Measurements from ENCODE around the gene TMEM232.
"Not testable (repeated sequence)": the region's sequence is repeated elsewhere in the genome, so short reads cannot be mapped to it uniquely, and the experiment has no call there.

Gene TMEM232

DNA sequence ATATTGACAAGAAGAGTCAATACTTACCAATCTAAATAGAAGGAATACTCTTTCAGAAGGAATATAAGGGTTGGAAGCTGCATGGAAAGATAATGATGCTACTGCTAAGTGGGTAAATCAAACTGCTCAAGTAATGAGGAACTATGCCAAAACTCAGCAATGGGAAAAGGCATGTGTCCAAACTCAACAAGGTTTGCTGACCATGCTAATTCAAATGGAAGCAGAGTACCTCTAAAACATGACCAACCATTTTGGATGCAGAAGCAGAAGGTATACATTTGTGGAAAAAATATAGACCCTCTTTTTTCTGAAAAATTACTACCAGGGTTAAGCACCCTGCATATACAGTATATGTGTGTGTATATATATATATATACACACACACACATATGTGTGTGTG lies 21.1 kb downstream of the TMEM232 start:
- DNase-seq: no peak

DNA sequence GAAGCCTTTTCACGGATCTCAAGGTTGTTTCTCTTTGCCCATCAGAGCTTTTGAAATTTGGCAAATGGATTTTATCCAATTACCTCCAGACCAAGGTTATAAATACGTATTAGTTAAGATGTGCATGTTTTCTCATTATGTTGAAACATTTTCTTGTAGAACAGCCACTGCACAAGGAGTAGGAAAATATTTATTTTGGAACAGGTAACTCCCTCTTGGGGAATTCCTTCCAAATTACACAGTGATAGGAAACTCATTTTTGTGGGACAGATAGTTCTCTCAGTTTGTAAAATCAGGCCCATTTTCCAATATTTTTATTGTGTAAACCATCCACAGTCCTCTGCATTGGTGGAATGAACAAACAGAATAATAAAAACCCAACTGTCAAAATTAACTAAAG lies 23.0 kb downstream of the TMEM232 start:
- DNase-seq: no peak

- no peak for DNase-seq
Measured at GRCh38 chr5:110702704-110703103, 23.8 kb downstream of the TMEM232 start.

DNA sequence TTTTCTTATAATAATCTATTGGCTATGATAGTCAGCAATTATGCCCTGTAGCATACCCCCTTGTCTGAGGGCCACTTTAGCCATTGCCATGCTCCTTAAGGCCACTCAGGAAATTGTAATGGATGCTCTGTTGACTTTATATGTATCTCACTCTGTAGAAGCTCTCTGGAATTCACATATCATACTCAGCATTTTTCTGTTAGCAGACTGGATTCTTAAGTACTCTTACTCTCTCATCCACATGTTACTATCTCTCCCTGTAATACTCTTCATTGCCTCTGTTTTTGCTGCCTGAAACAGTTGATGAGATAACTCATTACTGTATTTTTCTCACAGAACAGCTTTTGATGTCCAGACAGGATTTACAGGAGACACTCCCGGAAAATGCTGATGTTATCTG lies 24.2 kb downstream of the TMEM232 start:
- no peak for DNase-seq

DNA sequence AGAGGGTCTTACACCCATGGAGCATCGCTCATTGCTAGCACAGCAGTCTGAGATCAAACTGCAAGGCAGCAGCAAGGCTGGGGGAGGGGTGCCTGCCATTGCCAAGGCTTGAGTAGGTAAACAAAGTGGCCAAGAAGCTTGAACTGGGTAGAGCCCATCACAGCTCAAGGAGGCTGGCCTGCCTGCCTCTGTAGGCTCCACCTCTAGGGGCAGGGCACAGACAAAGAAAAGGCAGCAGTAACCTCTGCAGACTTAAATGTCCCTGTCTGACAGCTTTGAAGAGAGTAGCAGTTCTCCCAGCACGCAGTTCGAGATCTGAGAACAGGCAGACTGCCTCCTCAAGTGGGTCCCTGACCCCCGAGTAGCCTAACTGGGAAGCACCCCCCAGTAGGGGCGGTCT lies 33.8 kb downstream of the TMEM232 start:
- DNase-seq: not testable (repeated sequence)

GRCh38 chr5:110690587-110690986 lies 35.9 kb downstream of the TMEM232 start:
- not testable (repeated sequence) for DNase-seq

DNA sequence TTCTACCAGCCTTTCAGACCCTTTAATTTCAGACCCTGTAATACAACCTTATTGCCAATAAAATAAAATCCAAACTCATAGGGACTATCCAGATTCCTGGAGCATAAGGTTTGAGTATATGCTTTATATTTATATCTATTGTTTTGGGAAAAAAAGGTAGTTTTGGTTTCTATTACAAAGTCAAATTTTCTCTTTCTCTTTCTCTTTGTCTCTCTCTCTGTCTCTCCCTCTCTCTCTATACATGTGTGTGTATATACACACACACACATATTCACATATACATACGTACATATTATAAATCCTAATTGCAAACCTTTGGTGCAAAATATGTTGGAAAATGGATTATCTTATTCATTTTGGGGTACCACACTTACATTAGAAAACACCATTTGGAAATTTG lies 39.0 kb downstream of the TMEM232 start:
- DNase-seq: no peak

DNA sequence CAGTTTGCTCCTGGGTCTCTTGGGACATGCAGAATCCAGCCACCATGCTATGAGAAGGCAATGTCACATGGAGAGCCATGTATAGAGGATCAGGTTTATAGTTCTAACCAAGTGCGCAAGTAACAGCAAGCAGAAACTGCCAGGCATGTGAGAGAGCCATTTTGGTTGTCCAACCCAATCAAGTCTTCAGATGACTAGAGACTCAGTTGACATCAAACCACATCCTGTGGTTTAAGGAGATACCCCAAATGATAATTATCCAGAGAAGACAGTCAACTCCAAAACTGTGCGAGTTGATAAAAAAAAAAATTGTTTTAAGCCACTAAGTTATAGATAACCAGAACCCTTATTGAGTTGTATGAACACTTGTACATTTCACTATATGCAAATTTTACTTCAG lies 40.2 kb downstream of the TMEM232 start:
- no peak for DNase-seq

- DNase-seq: no peak
Measured at GRCh38 chr5:110681953-110682352, 44.5 kb downstream of the TMEM232 start.

DNA sequence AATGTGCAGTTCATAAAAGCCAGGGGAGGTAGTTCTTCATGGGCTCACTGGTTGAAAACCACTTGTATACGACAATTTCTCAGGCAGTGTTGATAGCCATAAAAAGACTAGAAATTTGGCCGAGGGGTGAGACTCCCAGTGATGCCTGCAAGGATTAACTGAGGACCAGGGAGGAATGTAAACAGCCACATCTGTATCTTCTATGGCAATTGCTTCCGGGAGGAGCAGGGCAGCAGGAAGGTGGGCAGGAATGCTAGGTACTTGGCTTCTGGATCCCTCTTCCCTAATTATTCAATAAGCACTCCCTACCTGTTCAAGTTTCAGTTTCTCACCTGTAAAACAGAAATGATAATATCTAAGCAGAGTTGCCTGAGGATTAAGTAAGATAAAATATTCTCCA lies 45.4 kb downstream of the TMEM232 start:
- DNase-seq: no peak

DNA sequence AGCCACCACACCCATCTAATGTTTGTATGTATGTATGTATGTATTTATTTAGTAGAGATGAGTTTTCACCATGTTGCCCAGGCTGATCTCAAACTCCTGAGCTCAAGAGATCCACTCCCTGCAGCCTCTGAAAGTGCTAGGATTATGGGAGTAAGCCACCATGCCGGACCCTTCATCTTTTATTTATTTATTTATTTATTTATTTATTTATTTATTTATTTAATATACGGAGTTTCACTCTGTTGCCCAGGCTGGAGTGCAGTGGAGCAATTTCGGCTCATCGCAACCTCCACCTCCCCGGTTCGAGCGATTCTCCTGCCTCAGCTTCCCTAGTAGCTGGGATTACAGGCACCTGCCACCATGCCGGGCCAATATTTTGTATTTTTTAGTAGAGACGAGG lies 49.9 kb downstream of the TMEM232 start:
- not testable (repeated sequence) for DNase-seq

GRCh38 chr5:110665184-110665726 lies 61.2 kb downstream of the TMEM232 start:
- no peak for DNase-seq

DNA sequence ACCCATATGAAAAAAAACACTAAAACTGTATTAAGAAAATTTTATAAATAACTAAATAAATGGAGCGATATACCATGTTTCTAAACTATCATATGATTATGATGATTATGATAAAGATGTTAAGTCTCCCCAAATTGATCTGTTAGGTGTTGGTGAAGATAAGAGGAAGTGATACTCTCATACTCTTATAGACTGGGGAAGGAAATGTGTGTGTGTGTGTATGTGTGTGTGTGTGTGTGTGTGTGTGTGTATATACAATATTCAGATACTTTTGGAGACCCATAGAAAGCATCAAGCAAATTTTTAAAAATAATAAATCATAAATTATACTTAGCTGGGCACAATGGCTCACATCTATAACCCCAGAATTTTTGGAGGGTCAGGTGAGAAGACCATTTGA lies 62.9 kb downstream of the TMEM232 start:
- DNase-seq: no peak

GRCh38 chr5:110658006-110658405 lies 68.5 kb downstream of the TMEM232 start:
- DNase-seq: no peak

DNA sequence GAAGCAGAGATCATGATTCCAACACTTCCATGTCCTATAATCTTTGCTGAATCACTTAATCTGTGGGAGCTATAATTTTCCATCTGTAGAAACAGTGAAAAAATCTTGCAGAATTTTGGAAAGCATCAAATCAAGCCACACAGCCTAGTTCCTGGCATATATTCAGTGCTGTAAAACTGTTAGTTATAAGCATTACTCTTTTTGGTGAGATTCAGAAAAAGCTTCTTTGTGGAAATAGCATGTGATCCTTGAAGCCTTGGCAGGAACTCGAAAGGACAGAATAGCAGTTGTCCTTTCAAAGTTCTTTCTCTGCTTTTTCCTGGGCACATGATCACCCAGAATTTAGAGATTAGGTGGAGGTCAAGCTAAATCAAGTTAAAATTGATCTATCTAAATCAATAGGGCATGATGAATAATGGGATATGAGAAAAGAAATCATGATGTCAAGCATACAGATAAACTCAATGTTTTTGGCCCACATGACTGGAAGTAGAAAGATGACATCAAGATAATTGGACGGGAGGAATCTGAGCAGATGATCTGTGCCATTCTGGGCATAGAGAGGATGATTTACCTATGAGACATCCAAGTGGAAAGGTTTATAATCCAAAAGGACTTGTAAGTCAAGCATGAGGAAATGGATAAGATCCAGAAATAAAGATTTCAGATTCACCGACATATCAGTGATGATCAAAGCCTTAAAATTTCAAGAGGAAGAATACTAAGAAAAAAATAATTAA lies 73.1 kb downstream of the TMEM232 start:
- no peak for DNase-seq

- no peak for DNase-seq
Measured at GRCh38 chr5:110651507-110651906, 75.0 kb downstream of the TMEM232 start.

DNA sequence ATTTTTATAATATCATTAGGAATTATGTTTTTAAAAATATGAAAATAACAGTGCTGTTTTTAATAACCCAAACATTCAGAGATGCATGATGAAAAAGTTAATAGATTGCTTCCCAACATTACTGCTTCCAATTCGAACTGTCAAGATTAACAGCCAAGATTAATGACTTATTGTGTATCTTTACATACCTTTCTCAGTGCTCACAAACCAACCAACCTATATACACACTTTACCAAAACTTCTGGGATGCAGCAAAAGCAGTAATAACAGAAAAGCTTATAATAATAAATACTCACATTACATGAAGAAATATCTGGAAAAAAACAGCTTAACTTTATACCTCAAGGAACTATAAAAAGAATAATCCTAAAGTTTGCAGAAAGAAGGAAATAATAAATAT lies 82.1 kb downstream of the TMEM232 start:
- no peak for DNase-seq

DNA sequence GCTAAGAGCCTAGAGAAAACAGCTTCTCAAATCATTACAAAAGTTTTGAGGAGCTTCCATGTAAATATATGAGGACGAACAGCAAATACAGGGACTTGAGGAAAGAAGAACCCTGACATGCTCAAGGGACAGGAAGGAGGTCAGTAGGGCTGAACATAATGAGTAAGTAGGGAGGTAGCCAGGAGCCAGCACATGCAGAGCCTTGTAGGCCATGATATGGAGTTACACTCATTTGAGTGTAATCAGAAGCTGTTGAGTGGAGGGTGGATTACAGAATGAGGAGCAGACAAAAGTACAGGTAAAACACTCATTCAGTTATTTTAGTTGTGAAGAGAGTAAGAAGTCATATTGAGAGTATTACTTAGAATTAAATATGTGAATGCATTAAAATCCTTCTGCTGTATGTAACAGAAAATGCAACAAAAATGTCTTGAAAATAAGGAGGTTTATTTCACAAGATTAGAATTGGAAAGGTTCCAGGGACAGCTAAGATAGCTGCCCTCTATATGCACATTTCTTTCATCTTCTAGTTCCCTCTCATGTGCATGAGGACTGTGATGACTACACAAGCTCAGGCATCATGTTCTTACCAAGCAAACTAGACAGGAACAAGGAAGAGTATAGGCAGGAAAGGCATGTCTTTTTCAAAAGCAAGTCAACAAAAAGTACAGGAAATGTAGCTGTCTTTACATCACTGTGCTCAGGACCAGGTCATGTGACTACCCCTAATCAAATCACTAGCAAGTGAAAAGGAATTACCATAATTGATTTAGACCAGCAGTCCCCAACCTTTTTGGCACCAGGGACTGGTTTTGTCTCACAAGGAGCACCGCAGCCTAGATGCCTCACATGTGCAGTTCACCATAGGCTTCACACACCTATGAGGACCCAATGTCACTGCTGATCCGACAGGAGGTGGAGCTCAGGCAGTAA lies 87.2 kb downstream of the TMEM232 start:
- DNase-seq: no peak

GRCh38 chr5:110634475-110634874 lies 92.0 kb downstream of the TMEM232 start:
- no peak for DNase-seq

GRCh38 chr5:110631236-110631635 lies 95.2 kb downstream of the TMEM232 start:
- DNase-seq: no peak

- DNase-seq: no peak
Measured at GRCh38 chr5:110630350-110630749, 96.1 kb downstream of the TMEM232 start.

- peak; percentile 52 to 53 for DNase-seq
Measured at GRCh38 chr5:110625376-110625999, 101.0 kb downstream of the TMEM232 start.

GRCh38 chr5:110623874-110624273 lies 102.6 kb downstream of the TMEM232 start:
- DNase-seq: no peak
